Hepatocyte (in vitro differentiated cells): ENCODE data around the gene BAIAP3. TPM values are rescaled to one million over a fixed set of nuclear protein-coding genes. Genes with fewer than 3 reads are reported as not detected.

Source experiments
- DNase-seq: peaks from one replicate; pipeline ENCODE4 v3.0.0-alpha.2; 2016; ENCODE audit warnings: low spot score
- H2AFZ ChIP-seq: fragments of 200-600 bp; sonication (generic); 2 replicates; pipeline ENCODE4 v1.6.0; 2016; ENCODE audit warnings: antibody characterized with exemption, mild to moderate bottlenecking
- H3K27ac ChIP-seq: fragments of 200-600 bp; sonication (generic); 2 replicates; pipeline ENCODE4 v1.5.1; 2016; ENCODE audit warnings: mild to moderate bottlenecking
- H3K27me3 ChIP-seq: fragments of 200-600 bp; sonication (generic); 2 replicates; pipeline ENCODE4 v1.6.1; 2016
- H3K36me3 ChIP-seq: fragments of 200-600 bp; sonication (generic); replicated peaks from 2 replicates; pipeline ENCODE4 v1.5.1; 2016; ENCODE audit warnings: low read depth; ENCODE audit not compliant: insufficient read depth
- H3K4me1 ChIP-seq: fragments of 200-600 bp; sonication (generic); 2 replicates; pipeline ENCODE4 v1.5.1; 2016; ENCODE audit warnings: mild to moderate bottlenecking, moderate library complexity; ENCODE audit not compliant: insufficient read depth
- H3K4me2 ChIP-seq: fragments of 200-600 bp; sonication (generic); 2 replicates; pipeline ENCODE4 v1.6.0; 2016
- H3K4me3 ChIP-seq: fragments of 200-600 bp; sonication (generic); 2 replicates; pipeline ENCODE4 v1.5.1; 2016; ENCODE audit warnings: mild to moderate bottlenecking
- H3K79me2 ChIP-seq: fragments of 200-600 bp; sonication (generic); 2 replicates; pipeline ENCODE4 v1.6.0; 2017; ENCODE audit warnings: mild to moderate bottlenecking
- H3K9me2 ChIP-seq: fragments of 200-600 bp; sonication (generic); replicated peaks from 2 replicates; pipeline ENCODE4 v1.6.0; 2017; ENCODE audit warnings: mild to moderate bottlenecking; ENCODE audit not compliant: insufficient read depth
- H3K9me3 ChIP-seq: fragments of 200-600 bp; sonication (generic); 2 replicates; pipeline ENCODE4 v1.5.1; 2016; ENCODE audit warnings: low read depth, mild to moderate bottlenecking
- H4K20me1 ChIP-seq: fragments of 200-600 bp; sonication (generic); 2 replicates; pipeline ENCODE4 v1.6.0; 2016; ENCODE audit warnings: mild to moderate bottlenecking; ENCODE audit not compliant: insufficient read depth, poor library complexity, severe bottlenecking
- EZH2 ChIP-seq: fragments of 200-600 bp; sonication (generic); IDR thresholded peaks from 2 replicates; pipeline ENCODE4 v1.6.1; 2016; ENCODE audit warnings: antibody characterized with exemption, mild to moderate bottlenecking, borderline replicate concordance
- EZH2phosphoT487 ChIP-seq: fragments of 200-600 bp; sonication (generic); IDR thresholded peaks from one replicate; pipeline ENCODE4 v1.6.1; 2018; ENCODE audit warnings: antibody characterized with exemption, mild to moderate bottlenecking, low read depth, moderate library complexity; ENCODE audit not compliant: unreplicated experiment, severe bottlenecking
- WGBS: methylation state at CpG from one replicate; pipeline ENCODE4 v1.1.6; 2016; ENCODE audit warnings: low lambda C conversion rate; ENCODE audit errors: missing lambda C conversion rate; 5-methylcytosine and 5-hydroxymethylcytosine counted together
- polyA plus RNA-seq: library from polyadenylated mRNA; unstranded; fragments of >200 nt; fragmentation: Nextera tagmentation; extraction: Ambion mirVana; gene quantifications from 2 replicates; pipeline ENCODE4 v1.2.1, GENCODE V29; 2016
- total RNA-seq: library from RNA; depleted of rRNA; stranded (reverse); fragments of >200 nt; gene quantifications from 2 replicates; pipeline ENCODE4 v1.2.3, GENCODE V29; 2014
- TF ChIP-seq, protein P1 (sequence below): fragments of 200-600 bp; sonication (generic); IDR thresholded peaks from 2 replicates; pipeline ENCODE4 v1.5.1; 2016; ENCODE audit warnings: antibody characterized with exemption, mild to moderate bottlenecking; ENCODE audit not compliant: poor library complexity

The BAIAP3 gene
- total and polyA plus RNA-seq, 2 experiments from 2014 or later = 2.4 to 3.0 TPM

DNA sequence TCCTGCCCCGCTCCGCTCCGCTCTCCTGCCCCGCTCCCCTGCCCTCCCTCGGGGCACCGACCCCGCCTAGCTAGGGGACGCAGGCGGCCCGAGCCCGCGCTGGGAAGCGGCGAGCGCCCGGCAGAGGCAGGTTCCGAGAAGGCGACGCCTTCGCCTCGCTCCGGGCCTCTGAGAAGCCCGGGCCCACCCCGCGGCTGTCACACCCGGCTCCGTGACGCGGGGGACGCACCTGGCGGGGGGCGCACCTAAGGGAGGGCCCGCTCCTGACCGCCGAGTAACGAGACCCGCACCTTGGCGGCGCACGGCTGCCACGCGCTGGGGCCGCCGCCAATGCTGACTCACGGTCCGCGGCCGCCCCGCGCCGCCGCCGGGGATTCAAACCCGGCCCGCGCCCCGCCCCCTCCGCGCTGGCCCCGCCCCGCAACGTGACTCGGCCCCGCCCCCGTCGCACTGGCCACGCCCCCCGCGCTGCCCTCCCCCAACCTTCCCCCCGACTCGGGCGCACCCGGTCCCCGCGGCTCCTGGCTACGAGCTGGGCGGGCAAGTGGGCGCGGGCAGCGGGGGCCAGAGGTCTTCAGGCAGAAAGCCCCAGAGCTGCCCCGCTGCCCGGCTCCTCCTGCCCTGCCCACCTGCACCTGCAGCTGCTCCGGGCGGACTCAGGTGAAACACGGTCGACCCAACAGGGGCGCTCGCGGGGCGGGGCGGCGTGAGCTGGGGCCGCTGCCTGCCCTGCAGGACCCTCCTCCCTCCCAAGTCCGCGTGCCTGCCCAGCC lies 46.0 kb downstream of the BAIAP3 start:
- Histone ChIP-seq H3K36me3 (no peaks in the 10 kb centered on the region), H3K9me3 (no peaks in the 10 kb centered on the region), H3K4me2 (peak overlapping the region; percentile 100), H3K4me1 (peaks cover 7% of the 10 kb centered on the region), H3K27me3 (no peaks in the 10 kb centered on the region), H2AFZ (peak overlapping the region; percentile 40), H3K4me3 (peak overlapping the region; percentile 64), H3K9me2 (no peaks in the 10 kb centered on the region), H4K20me1 (peaks cover 20% of the 10 kb centered on the region), H3K79me2 (no peaks in the 10 kb centered on the region), H3K27ac (peak overlapping the region; percentile 72)
- peak; percentile 91 for DNase-seq
- 1% methylated on average over 50 of the region's 95 CpGs for WGBS
- TF ChIP-seq, protein P1, sequence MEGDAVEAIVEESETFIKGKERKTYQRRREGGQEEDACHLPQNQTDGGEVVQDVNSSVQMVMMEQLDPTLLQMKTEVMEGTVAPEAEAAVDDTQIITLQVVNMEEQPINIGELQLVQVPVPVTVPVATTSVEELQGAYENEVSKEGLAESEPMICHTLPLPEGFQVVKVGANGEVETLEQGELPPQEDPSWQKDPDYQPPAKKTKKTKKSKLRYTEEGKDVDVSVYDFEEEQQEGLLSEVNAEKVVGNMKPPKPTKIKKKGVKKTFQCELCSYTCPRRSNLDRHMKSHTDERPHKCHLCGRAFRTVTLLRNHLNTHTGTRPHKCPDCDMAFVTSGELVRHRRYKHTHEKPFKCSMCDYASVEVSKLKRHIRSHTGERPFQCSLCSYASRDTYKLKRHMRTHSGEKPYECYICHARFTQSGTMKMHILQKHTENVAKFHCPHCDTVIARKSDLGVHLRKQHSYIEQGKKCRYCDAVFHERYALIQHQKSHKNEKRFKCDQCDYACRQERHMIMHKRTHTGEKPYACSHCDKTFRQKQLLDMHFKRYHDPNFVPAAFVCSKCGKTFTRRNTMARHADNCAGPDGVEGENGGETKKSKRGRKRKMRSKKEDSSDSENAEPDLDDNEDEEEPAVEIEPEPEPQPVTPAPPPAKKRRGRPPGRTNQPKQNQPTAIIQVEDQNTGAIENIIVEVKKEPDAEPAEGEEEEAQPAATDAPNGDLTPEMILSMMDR = peak; percentile 11
- TF ChIP-seq EZH2phosphoT487 (no peak), EZH2 (no peak)

DNA sequence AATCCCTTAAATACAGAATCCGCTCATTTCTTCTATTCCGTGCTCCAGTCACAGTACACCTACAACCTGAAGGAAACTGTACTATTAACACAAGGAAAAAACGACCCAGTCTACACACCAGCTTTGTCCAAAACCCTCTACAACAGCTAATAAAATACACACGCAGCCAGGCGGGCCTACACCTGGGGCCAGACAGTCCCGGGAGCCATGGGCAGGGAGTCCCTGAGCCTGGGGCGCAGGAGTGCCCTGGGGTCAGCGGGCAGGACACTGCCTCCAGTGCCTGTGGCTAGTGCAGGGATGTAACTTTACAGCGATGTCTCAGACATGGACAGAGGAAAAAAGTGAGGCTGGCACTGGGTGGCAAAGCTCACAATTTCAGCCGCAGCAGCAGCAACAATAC lies 46.8 kb downstream of the BAIAP3 start:
- Histone ChIP-seq H3K36me3 (no peaks in the 10 kb centered on the region), H3K4me3 (peak overlapping the region; percentile 64), H3K4me1 (peaks cover 7% of the 10 kb centered on the region), H3K9me2 (no peaks in the 10 kb centered on the region), H4K20me1 (peaks cover 20% of the 10 kb centered on the region), H3K4me2 (peak overlapping the region; percentile 100), H2AFZ (peak overlapping the region; percentile 40), H3K27ac (no peak overlapping the region), H3K79me2 (no peaks in the 10 kb centered on the region), H3K9me3 (no peaks in the 10 kb centered on the region), H3K27me3 (no peaks in the 10 kb centered on the region)
- TF ChIP-seq EZH2 (no peak), EZH2phosphoT487 (no peak)
- TF ChIP-seq, protein P1 = no peak
- 76% methylated on average over 10 of the region's 10 CpGs for WGBS
- no peak for DNase-seq

DNA sequence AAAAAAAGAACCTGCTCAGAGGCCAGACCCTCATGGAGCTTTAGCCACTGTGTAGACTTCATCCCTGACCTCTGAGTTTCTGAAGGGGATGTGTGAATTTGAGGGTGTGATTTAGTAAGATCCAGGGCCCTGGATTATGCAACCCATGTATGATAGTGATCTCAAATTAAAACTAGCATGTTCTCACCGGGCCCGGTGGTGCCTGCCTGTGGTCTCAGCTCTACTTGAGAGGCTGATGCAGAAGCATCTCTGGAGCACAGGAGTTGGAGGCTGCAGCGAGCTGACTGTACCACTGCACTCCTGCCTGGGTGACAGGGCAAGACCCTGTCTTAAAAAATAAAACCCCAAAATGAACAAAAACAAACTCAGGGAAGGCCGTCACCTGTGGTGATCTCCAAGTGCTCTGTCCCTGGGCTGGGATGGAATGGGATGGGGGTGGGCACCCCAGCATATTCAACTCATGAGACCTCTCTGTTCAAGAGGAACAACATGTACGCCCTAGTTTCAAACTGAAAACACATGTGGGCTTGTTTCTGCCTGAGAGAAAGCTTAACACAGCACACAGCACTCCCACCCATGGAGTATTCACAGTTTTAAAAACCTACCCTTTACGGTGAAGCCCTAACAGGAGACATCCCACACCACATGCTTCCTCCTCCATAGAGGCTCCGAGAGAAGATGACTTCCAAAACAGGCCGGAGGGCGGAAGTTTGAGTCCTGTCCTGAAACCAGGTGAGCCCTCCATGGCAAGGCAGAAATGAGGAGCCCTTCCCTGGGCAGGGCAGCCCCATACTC lies 48.4 kb downstream of the BAIAP3 start:
- no peaks in the 10 kb centered on the region for H3K9me3 ChIP-seq
- no peak overlapping the region for H3K27ac ChIP-seq
- H4K20me1 ChIP-seq = peaks cover 20% of the 10 kb centered on the region
- no peaks in the 10 kb centered on the region for H3K79me2 ChIP-seq
- no peak overlapping the region for H3K4me3 ChIP-seq
- no peak overlapping the region for H3K4me2 ChIP-seq
- 99% methylated on average over 9 of the region's 9 CpGs for WGBS
- TF ChIP-seq, protein P1 = no peak
- TF ChIP-seq EZH2 (no peak), EZH2phosphoT487 (no peak)
- peaks cover 7% of the 10 kb centered on the region for H3K4me1 ChIP-seq
- H3K27me3 ChIP-seq = no peaks in the 10 kb centered on the region
- H2AFZ ChIP-seq = no peak overlapping the region
- DNase-seq = no peak
- H3K36me3 ChIP-seq = no peaks in the 10 kb centered on the region
- no peaks in the 10 kb centered on the region for H3K9me2 ChIP-seq
